ENCODE data around the gene LTBP3. TPM values are rescaled to one million over a fixed set of nuclear protein-coding genes. Genes with fewer than 3 reads are reported as not detected.

Gene LTBP3
- polyA plus RNA-seq, 1 donor from 2014 or later, result 4.6 TPM

GRCh38 chr11:65538232-65538914 lies 19.8 kb downstream of the LTBP3 start:
- no peak overlapping the region for H3K4me2 ChIP-seq (ENCODE audit: low read length)
- H3K79me2 ChIP-seq (replicated peaks; ENCODE audit: insufficient read depth, low read length), result no peaks in the 10 kb centered on the region
- no peak overlapping the region for H3K4me3 ChIP-seq (ENCODE audit: low read length)
- H2AFZ ChIP-seq (ENCODE audit: low read depth, low read length), result no peak overlapping the region
- no peaks in the 10 kb centered on the region for H3K36me3 ChIP-seq (ENCODE audit: insufficient read depth, low read length)
- no peaks in the 10 kb centered on the region for H3K9me2 ChIP-seq (ENCODE audit: insufficient read depth, low read length)
- no peaks in the 10 kb centered on the region for H3F3A ChIP-seq (ENCODE audit: insufficient read depth, low read length, poor library complexity, severe bottlenecking)
- H4K20me1 ChIP-seq (ENCODE audit: insufficient read depth), result peaks cover 6% of the 10 kb centered on the region
- no peak overlapping the region for H3K27ac ChIP-seq (ENCODE audit: low read length)
- TF ChIP-seq, protein P1, sequence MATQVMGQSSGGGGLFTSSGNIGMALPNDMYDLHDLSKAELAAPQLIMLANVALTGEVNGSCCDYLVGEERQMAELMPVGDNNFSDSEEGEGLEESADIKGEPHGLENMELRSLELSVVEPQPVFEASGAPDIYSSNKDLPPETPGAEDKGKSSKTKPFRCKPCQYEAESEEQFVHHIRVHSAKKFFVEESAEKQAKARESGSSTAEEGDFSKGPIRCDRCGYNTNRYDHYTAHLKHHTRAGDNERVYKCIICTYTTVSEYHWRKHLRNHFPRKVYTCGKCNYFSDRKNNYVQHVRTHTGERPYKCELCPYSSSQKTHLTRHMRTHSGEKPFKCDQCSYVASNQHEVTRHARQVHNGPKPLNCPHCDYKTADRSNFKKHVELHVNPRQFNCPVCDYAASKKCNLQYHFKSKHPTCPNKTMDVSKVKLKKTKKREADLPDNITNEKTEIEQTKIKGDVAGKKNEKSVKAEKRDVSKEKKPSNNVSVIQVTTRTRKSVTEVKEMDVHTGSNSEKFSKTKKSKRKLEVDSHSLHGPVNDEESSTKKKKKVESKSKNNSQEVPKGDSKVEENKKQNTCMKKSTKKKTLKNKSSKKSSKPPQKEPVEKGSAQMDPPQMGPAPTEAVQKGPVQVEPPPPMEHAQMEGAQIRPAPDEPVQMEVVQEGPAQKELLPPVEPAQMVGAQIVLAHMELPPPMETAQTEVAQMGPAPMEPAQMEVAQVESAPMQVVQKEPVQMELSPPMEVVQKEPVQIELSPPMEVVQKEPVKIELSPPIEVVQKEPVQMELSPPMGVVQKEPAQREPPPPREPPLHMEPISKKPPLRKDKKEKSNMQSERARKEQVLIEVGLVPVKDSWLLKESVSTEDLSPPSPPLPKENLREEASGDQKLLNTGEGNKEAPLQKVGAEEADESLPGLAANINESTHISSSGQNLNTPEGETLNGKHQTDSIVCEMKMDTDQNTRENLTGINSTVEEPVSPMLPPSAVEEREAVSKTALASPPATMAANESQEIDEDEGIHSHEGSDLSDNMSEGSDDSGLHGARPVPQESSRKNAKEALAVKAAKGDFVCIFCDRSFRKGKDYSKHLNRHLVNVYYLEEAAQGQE (IDR thresholded peaks at IDR 0.05; ENCODE audit: borderline replicate concordance), result no peak
- TF ChIP-seq TAF1 (IDR thresholded peaks at IDR 0.05; ENCODE audit: low read depth) (no peak), MXI1 (conservative IDR thresholded peaks at IDR 0.05; ENCODE audit: poor library complexity, severe bottlenecking) (no peak), RAD21 (conservative IDR thresholded peaks at IDR 0.05) (no peak), EP300 (conservative IDR thresholded peaks at IDR 0.05; ENCODE audit: poor library complexity, severe bottlenecking) (no peak), POLR2AphosphoS5 (IDR thresholded peaks at IDR 0.05) (no peak), EZH2 (IDR thresholded peaks at IDR 0.05; ENCODE audit: borderline replicate concordance, insufficient read depth, low read length, poor library complexity, severe bottlenecking) (no peak)
- TF ChIP-seq, protein P2, sequence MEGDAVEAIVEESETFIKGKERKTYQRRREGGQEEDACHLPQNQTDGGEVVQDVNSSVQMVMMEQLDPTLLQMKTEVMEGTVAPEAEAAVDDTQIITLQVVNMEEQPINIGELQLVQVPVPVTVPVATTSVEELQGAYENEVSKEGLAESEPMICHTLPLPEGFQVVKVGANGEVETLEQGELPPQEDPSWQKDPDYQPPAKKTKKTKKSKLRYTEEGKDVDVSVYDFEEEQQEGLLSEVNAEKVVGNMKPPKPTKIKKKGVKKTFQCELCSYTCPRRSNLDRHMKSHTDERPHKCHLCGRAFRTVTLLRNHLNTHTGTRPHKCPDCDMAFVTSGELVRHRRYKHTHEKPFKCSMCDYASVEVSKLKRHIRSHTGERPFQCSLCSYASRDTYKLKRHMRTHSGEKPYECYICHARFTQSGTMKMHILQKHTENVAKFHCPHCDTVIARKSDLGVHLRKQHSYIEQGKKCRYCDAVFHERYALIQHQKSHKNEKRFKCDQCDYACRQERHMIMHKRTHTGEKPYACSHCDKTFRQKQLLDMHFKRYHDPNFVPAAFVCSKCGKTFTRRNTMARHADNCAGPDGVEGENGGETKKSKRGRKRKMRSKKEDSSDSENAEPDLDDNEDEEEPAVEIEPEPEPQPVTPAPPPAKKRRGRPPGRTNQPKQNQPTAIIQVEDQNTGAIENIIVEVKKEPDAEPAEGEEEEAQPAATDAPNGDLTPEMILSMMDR (IDR thresholded peaks at IDR 0.05; ENCODE audit: poor library complexity, severe bottlenecking), result no peak
- H3K9me3 ChIP-seq (ENCODE audit: low read length), result no peaks in the 10 kb centered on the region
- peaks cover 45% of the 10 kb centered on the region for H3K27me3 ChIP-seq (ENCODE audit: insufficient read depth, low read depth, low read length)
- no peak overlapping the region for H3K9ac ChIP-seq (ENCODE audit: low read length)

DNA sequence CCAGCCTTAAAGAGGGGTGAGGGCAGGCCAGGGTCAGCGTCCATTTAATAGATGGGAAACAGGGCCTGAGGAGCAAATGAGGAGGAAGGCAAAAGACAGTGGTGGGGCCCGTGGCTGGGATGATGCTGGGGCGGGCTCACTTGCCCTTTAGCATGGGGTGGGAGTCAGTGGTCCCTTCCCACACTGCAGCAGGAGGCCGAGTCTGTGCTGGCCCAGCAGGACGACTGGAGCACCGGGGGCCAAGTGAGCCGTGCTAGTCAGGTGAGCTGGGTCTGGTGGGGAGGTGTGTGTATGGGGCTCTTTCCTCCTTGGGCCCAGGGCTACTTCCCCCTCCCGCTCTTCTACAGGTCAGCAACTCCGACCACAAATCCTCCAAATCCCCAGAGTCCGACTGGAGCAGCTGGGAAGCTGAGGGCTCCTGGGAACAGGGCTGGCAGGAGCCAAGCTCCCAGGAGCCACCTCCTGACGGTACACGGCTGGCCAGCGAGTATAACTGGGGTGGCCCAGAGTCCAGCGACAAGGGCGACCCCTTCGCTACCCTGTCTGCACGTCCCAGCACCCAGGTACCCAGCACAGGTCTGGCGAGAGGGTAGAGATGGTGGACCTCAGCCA lies 20.4 kb downstream of the LTBP3 start:
- H3K9me2 ChIP-seq (ENCODE audit: insufficient read depth, low read length), result no peaks in the 10 kb centered on the region
- H4K20me1 ChIP-seq (ENCODE audit: insufficient read depth), result peaks cover 6% of the 10 kb centered on the region
- no peak for TF ChIP-seq MXI1 (conservative IDR thresholded peaks at IDR 0.05; ENCODE audit: poor library complexity, severe bottlenecking)
- no peak for TF ChIP-seq SMC3 (conservative IDR thresholded peaks at IDR 0.05; ENCODE audit: poor library complexity)
- no peak for TF ChIP-seq POLR2AphosphoS5 (IDR thresholded peaks at IDR 0.05)
- no peak for TF ChIP-seq RAD21 (conservative IDR thresholded peaks at IDR 0.05)
- TF ChIP-seq, protein P1 (IDR thresholded peaks at IDR 0.05; ENCODE audit: borderline replicate concordance), result no peak
- no peak for TF ChIP-seq TAF1 (IDR thresholded peaks at IDR 0.05; ENCODE audit: low read depth)
- no peak for TF ChIP-seq EP300 (conservative IDR thresholded peaks at IDR 0.05; ENCODE audit: poor library complexity, severe bottlenecking)
- TF ChIP-seq EZH2 (IDR thresholded peaks at IDR 0.05; ENCODE audit: borderline replicate concordance, insufficient read depth, low read length, poor library complexity, severe bottlenecking), result no peak
- TF ChIP-seq, protein P2 (IDR thresholded peaks at IDR 0.05; ENCODE audit: poor library complexity, severe bottlenecking), result no peak
- H3K9me3 ChIP-seq (ENCODE audit: low read length), result no peaks in the 10 kb centered on the region
- H3F3A ChIP-seq (ENCODE audit: insufficient read depth, low read length, poor library complexity, severe bottlenecking), result no peaks in the 10 kb centered on the region
- H3K4me3 ChIP-seq (ENCODE audit: low read length), result no peak overlapping the region
- no peak overlapping the region for H3K4me2 ChIP-seq (ENCODE audit: low read length)
- H3K27ac ChIP-seq (ENCODE audit: low read length), result no peak overlapping the region
- H3K9ac ChIP-seq (ENCODE audit: low read length), result no peak overlapping the region
- H3K27me3 ChIP-seq (ENCODE audit: insufficient read depth, low read depth, low read length), result peaks cover 45% of the 10 kb centered on the region
- no peaks in the 10 kb centered on the region for H3K36me3 ChIP-seq (ENCODE audit: insufficient read depth, low read length)
- no peaks in the 10 kb centered on the region for H3K79me2 ChIP-seq (replicated peaks; ENCODE audit: insufficient read depth, low read length)
- H2AFZ ChIP-seq (ENCODE audit: low read depth, low read length), result no peak overlapping the region

Measured in neural cell (in vitro differentiated cells).